IPS-18c (cell line): ENCODE data around the gene UBAC2.

Experiments used
- H3K4me3 ChIP-seq: 2 replicates; pipeline ENCODE4 v1.7.0; 2013; ENCODE audit warnings: low read depth, mild to moderate bottlenecking, low read length, moderate library complexity; ENCODE audit not compliant: insufficient read depth
- H3K9me3 ChIP-seq: one replicate; pipeline ENCODE4 v1.6.1; 2013; ENCODE audit warnings: mild to moderate bottlenecking, low read length, moderate library complexity; ENCODE audit not compliant: control insufficient read depth, insufficient read depth

UBAC2 gene

DNA sequence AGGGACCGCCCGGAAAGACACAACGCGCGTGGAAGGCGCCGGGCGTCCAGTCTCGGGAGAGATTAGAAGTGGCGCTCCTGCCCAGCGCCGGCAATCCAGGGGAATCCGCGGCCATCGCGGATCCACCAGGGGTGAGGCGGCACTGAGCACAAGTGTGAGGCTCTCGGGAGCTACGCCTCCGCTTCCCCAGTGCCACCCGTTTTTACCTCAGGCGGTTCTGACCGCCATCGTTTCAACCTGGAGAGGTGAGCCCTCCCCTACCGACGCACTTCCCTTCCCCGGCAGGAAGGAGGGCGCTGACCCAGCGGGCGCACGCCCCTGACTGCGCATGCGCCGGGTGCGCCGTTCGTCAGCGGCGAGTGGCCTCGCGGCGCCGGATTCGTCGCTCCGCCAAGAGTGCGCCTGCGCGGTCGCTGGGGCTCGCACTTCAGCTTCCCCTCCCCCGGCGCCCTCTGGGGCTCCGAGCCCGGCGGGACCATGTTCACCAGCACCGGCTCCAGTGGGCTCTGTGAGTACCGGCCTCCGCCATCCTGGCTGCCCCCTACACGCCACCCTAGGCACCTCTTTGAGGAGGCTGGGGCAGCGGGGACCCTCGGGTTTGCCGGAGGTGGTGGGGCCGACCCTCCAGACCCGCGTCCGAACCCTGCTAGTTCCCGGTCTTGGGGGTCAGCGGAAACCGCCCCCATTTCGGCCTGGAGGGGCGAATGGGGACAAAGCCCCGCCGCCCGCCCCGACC lies at the start of gene UBAC2:
Gene UBAC2 (plus strand): TSS at position 423 of the 736 bp plus-strand sequence. CDS start 55 bp downstream, at position 478.
- Histone ChIP-seq H3K9me3 (no peaks in the 10 kb centered on the region), H3K4me3 (peak within 1 kb of the TSS; percentile 98)

DNA sequence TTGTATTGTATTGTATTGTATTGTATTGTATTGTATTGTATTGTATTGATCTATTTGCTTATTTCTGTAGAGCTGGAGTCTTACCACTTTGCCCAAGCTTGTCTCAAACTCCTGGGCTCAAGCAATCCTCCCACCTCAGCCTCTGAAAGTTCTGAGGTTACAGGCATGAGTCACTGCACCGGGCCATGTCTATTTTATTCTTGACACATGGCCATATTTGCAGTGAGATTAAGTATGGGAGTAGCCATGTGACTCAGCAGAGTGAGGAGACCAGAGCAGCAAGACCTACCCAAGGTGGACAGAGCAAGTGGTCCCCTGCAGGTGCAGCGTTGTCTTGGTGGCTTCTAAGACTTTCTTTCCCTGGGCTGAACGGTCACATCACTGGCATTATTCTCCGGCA lies 49.1 kb upstream of the UBAC2 start:
- no peak overlapping the region for H3K4me3 ChIP-seq
- no peaks in the 10 kb centered on the region for H3K9me3 ChIP-seq

GRCh38 chr13:99153219-99153618 lies 47.4 kb upstream of the UBAC2 start:
- no peaks in the 10 kb centered on the region for H3K9me3 ChIP-seq
- no peak overlapping the region for H3K4me3 ChIP-seq

DNA sequence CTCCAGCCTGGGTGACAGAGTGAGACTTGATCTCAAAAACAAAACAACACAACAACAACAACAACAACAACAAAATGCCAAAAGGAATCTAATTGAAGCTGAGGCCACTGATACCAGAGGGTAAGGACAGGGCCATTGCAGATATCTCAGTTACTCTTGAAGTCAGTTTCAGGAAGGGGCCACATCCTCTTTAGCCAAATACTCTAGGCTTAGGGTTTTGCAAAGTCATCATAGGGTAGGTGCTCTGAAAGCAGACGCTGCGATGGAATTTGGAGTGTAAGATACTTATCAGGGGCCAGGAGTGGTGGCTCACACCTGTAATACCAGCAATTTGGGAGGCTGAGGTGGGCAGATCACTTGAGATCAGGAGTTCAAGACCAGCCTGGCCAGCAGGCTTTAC lies 46.6 kb upstream of the UBAC2 start:
- no peak overlapping the region for H3K4me3 ChIP-seq
- no peaks in the 10 kb centered on the region for H3K9me3 ChIP-seq

GRCh38 chr13:99155821-99156220 lies 44.8 kb upstream of the UBAC2 start:
- H3K4me3 ChIP-seq: no peak overlapping the region
- no peaks in the 10 kb centered on the region for H3K9me3 ChIP-seq

DNA sequence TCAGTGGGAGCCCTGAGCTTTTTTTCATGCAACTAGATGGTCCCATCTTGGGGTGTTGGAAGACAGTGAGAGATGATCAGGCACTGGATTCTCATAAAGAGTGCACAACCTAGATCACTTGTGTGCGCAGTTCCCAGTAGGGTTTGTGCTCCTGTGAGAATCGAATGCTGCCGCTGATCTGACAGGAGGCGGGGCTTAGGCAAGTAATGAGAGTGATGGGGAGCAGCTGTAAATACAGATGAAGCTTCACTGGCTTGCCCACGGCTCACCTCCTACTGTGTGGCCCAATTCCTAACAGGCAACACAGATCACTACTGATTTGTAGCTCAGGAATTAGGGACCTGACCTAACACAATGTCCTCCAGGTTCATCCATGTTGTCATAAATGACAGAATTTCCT lies 43.6 kb upstream of the UBAC2 start:
- Histone ChIP-seq H3K4me3 (no peak overlapping the region), H3K9me3 (no peaks in the 10 kb centered on the region)

DNA sequence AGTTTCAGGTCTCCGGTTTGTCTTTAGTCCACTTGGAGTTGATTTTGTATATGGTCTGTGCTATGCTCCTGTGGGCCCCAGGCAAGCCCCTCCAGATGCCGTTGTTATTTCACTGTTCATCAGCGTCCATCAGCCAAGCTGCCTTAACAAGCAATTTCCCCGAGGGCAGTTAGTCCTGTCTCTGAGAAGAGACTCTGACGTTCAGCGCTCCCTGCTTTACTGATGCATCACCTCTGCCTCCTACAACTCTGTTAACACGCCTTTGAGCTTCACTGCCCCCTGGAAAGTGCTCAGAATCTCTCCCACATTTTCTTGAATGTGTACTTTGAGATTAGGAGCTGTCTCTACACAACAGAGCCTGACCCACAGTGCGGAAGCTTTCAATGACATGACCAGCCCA lies 41.8 kb upstream of the UBAC2 start:
- no peaks in the 10 kb centered on the region for H3K9me3 ChIP-seq
- no peak overlapping the region for H3K4me3 ChIP-seq

GRCh38 chr13:99159331-99160061 lies 41.2 kb upstream of the UBAC2 start:
- Histone ChIP-seq H3K4me3 (no peak overlapping the region), H3K9me3 (no peaks in the 10 kb centered on the region)

GRCh38 chr13:99160415-99160814 lies 40.2 kb upstream of the UBAC2 start:
- Histone ChIP-seq H3K4me3 (no peak overlapping the region), H3K9me3 (no peaks in the 10 kb centered on the region)

- Histone ChIP-seq H3K9me3 (no peaks in the 10 kb centered on the region), H3K4me3 (no peak overlapping the region)
These were observed 39.1 kb upstream of the UBAC2 start for GRCh38 chr13:99161512-99161911.

DNA sequence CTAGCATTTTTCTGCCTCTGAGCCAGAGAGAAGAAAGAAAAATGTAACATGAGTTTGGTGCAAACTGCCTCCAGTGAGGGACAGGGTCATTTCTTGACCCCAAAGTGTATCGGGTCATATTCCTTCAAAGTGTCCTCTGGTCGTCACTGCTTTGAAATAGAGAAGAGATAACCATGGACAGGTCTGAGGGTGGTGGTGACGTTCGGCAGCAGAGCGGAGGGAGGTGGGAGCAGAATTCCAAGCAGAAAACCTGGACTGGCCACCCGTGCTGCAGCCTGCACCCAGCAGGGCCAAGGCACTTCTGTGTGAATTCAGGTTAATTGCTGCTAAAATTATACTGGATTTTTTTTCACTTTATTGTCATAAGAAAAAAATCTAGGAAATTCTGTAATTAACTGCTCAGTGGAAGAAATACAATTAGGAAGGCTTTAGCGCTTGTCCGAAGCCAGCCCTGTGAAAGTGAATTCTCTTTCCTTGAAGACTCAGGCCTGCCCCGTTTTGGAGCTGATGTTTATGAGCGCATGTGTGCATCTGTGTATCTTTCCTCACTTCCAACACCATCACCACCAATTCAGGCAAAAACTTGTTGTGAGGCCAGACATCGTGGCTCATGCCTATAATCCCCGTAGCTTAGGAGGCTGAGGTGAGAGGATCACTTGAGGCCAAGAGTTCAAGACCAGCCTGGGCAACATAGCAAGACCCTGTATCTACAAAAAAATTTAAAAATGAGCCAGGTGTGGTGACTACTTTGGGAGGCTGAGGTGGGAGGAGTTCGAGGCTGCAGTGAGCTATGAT lies 37.9 kb upstream of the UBAC2 start:
- Histone ChIP-seq H3K4me3 (no peak overlapping the region), H3K9me3 (no peaks in the 10 kb centered on the region)

DNA sequence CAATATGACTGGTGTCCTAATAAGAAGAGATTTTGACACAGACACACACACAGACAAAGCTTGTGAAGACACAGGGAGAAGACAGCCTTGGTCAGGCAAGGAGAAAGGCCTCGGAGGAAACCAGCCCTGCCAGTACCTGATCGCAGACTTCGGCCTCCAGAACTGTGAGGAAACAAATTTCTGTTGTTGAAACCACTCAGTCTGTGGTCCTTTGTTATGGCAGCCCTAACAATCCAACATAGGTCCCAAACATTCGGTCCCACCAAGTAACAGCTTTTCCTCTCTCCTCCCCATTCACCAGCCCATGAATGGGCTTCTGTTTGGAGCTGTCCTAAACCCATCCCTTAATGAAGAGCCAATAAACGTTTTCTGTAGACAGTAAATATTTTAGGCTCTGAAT lies 36.4 kb upstream of the UBAC2 start:
- Histone ChIP-seq H3K9me3 (no peaks in the 10 kb centered on the region), H3K4me3 (no peak overlapping the region)

DNA sequence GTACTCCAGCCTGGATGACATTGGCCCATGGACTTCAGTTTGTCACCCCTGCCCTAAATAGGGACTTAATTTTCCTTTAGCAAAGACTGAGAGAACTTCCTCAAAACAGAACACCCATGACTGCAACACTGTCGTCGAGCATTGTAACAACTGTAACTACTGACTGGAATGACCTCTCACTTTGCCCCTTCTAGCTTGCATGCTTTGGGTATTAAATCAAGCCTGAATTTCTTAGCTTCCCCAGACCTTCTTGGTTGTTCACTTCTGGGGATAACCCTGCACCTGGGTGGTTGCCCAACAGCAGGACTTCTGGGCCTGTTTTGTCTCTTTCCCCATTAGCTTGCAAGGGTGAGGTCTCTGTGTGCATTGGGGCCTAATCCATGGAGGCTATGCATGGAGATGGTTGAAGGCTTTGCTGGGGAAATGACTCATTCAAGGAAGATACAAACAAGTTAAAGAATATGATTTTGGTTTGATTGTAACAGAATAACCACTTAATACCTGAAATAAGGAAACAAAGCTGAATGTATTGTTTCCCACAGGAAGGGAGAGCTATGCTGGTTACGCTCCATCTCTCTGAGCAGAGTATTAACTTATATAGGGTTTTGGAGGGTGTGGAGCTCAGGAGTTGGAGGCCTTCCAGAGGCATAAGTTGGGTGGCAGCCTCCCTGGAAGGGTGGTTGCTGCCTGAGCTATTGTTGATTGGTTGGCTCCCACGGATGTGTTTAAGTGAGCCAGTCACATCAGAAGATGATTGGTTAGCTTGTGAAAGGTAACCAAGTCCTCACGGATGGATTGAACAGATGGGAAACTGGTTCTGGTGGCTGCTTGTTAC lies 34.7 kb upstream of the UBAC2 start:
- no peaks in the 10 kb centered on the region for H3K9me3 ChIP-seq
- no peak overlapping the region for H3K4me3 ChIP-seq

- H3K4me3 ChIP-seq: no peak overlapping the region
- no peaks in the 10 kb centered on the region for H3K9me3 ChIP-seq
These were observed 27.7 kb upstream of the UBAC2 start for GRCh38 chr13:99172951-99173350.

DNA sequence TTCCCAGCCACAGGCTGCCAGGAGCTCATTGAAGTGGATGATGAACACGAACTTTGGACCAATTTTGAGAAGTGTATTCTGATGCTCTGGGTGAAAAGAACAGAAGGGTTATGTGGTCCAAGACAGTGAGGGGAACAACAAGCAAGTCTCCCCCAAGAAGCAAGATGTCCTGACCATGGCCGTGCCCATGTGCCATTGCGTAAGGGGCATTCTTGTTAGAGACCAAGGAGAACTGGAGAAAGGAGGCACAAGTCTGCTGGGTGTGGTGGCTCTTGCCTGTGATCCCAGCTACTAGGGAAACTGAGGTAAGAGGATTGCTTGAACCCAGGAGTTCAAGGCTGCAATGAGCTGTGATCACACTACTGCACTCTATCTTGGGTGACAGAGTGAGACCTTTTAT lies 27.0 kb upstream of the UBAC2 start:
- no peaks in the 10 kb centered on the region for H3K9me3 ChIP-seq
- no peak overlapping the region for H3K4me3 ChIP-seq

- Histone ChIP-seq H3K9me3 (no peaks in the 10 kb centered on the region), H3K4me3 (no peak overlapping the region)
These were observed 26.0 kb upstream of the UBAC2 start for GRCh38 chr13:99174533-99175100.
